Measurements from ENCODE around the gene ABCF1. TPM values are rescaled to one million over a fixed set of nuclear protein-coding genes. Genes with fewer than 3 reads are reported as not detected.

The ABCF1 gene
- total RNA-seq, 1 donor from 2014 or later, result 112 TPM

DNA sequence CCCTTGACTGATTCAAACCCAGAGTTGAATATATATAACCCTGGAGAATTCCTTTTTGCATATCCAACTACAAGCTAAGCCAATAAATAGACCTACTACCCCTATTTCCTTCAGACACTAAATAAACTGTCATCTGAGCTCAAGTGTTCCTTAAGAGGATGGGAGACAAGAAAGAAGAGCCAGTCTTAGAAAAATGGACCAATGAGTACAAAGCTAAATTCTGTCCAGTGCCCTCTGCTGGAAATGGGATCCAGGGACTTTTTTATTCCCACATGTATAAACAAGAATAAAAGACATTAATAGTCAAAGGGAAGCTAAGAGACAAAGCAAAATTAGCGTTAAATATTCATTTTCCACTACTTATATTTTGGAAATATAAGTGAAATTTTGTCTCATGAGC, 41.0 kb downstream of the ABCF1 start:
- H3K36me3 Mint-ChIP-seq (ENCODE audit: low read depth), result peaks cover 95% of the 10 kb centered on the region
- H3K4me1 Mint-ChIP-seq (ENCODE audit: low read depth), result peaks cover 54% of the 10 kb centered on the region
- intact Hi-C loops (cut with micrococcal nuclease), result loop anchor here (10.0 kb wide), 1 partner anchor 933 kb away; the partner anchor contains the start of genes ATP6V1G2, DDX39B and NFKBIL1
- H3K4me3 Mint-ChIP-seq (ENCODE audit: low read depth), result no peak overlapping the region
- peak overlapping the region; percentile 67 for H3K27ac Mint-ChIP-seq
- H3K9me3 Mint-ChIP-seq, result no peaks in the 10 kb centered on the region
- DNase-seq (ENCODE audit: low spot score), result no peak
- peaks cover 2% of the 10 kb centered on the region for H3K27me3 Mint-ChIP-seq (ENCODE audit: low read depth)

DNA sequence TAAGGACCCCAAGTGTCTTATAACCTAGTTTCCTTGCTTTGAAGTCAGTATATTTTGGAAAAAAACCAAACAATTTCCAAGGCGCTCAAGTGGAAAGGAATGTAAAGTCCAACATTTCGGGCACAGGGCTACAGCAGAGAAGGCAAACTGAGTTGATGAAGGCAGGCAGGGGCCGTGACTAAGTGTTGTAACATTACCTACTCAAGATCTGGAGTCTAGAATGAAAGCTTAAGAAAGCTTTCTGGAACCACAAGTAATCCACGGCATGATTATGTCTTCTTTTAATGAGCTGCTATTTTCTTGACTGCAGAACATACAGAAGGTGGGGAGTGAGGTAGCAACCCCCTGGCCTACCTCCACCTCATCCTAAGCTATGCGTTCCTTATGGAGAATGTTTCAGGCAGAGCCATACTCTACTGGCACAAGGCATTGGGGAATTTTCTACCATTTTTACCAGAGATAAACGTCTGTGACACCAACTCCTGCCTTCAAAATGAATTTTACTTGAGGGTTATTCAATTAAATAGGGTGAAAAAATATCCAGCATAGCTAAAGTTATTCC, 41.5 kb downstream of the ABCF1 start:
- intact Hi-C loops (cut with micrococcal nuclease), result loop anchor here (10.0 kb wide), 1 partner anchor 932 kb away; the partner anchor contains the start of genes ATP6V1G2, DDX39B and NFKBIL1
- peaks cover 52% of the 10 kb centered on the region for H3K4me1 Mint-ChIP-seq (ENCODE audit: low read depth)

DNA sequence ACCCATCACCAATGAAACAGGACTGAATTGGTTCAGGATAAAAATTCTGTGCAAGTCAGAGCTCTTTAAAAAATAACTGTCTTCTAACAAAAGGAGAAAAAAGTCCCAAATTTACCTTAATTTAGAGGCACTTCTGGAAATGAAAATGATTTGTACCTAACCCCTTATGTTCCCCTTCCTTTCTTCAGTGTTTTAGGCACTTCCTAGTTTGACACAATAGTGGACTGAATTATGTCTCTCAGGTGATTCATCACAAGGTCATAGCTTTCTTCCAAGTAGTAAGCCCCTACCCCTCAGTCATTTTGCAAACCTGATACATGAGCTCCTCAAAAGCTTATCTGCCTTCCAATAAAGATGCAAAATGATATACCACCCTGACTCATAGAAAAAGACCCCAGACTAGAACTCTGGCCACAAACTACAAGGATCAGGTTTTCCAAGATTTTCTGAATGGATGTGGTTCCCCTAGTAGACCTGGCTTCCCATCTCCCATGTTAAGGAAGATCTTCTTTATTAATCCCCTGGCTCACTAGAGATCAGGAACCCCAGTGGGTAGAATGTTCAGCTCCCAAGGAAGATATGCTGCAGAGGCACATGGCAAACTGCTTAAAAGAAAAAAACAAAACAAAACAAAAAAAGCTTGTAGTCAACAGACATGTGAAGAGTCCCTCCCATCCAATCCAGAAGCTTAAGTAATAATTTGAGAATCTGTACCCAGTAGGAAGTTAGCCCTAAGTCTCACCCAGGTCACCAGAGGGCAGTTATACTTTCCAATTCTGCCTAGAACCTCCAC, 42.2 kb downstream of the ABCF1 start:
- Mint-ChIP-seq H3K27ac (peak overlapping the region; percentile 83), H3K4me3 (ENCODE audit: low read depth) (peak overlapping the region; percentile 96), H3K27me3 (ENCODE audit: low read depth) (peaks cover 3% of the 10 kb centered on the region), H3K4me1 (ENCODE audit: low read depth) (peaks cover 52% of the 10 kb centered on the region), H3K9me3 (no peaks in the 10 kb centered on the region), H3K36me3 (ENCODE audit: low read depth) (peaks cover 84% of the 10 kb centered on the region)
- DNase-seq (ENCODE audit: low spot score), result no peak
- intact Hi-C loops (cut with micrococcal nuclease), result loop anchor here (10.0 kb wide), 1 partner anchor 931 kb away; the partner anchor contains the start of genes ATP6V1G2, DDX39B and NFKBIL1

More for the DNA sequence above, 41.5 kb downstream of the ABCF1 start:
- H3K27ac Mint-ChIP-seq, result no peak overlapping the region
- no peaks in the 10 kb centered on the region for H3K9me3 Mint-ChIP-seq
- peak overlapping the region; percentile 18 for H3K4me3 Mint-ChIP-seq (ENCODE audit: low read depth)
- no peak for DNase-seq (ENCODE audit: low spot score)
- H3K27me3 Mint-ChIP-seq (ENCODE audit: low read depth), result peaks cover 3% of the 10 kb centered on the region
- H3K36me3 Mint-ChIP-seq (ENCODE audit: low read depth), result peaks cover 90% of the 10 kb centered on the region

DNA sequence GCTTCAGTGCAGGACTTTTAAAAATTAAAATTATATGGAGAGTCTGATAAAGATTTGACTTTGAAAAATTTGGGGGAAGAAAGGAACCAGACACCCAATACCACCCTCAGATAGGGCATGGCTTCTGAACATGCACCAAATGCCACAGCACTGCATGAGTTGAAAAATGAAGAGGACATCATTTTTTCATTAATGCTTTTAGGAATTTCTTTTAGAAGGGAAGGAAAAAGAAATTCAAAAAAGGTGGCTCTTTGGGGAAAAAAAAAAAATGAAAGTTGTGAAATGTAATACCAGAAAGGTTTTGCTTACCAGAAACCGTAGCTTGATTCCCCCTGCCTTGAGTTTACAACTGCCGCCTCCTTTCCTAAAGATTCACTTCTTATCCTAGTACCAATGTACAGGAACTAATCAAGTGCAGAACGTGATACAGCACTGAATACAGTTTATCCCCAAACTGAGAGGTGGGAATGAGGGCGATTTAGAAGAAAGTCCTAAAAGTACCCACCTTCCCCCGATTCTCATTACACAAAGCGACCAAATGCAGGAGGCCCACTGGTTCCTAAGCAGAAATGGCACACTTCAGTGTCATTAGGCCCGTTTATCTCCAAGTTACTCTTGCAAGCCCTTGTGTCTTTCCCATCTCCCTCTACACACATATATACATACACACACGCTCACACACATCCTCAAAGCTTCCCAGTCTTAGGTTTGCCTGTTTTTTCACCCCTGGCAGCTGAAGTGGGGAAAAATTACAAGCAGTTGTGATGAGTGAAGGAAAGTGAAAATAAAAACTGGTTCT, 43.0 kb downstream of the ABCF1 start:
- H3K27me3 Mint-ChIP-seq (ENCODE audit: low read depth), result peaks cover 3% of the 10 kb centered on the region

DNA sequence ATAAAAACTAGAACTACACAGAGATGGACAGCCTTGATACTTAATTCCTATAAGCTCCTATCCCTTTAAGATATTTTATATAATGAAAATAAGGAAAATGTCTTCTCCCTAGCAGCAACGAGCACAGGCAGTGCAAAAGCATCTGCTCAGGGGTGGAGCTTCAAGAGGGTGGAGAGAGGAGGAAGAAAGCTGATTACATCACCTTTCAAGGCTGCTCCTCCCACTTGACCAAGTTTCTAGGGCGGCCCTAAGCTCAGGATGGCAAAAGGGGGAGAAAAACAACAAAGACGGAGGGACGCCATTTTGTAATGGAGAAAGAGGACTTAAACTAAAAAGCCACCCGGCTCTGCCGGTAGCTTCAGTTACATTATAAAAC, 43.6 kb downstream of the ABCF1 start:
- intact Hi-C loops (cut with micrococcal nuclease), result loop anchor here (5.0 to 10.0 kb wide), 2 partner anchors 657 to 930 kb away; partner anchors contain the start of genes ATP6V1G2, DDX39B, HLA-C and NFKBIL1
- H3K27me3 Mint-ChIP-seq (ENCODE audit: low read depth), result peaks cover 3% of the 10 kb centered on the region

More for the DNA sequence above, 43.0 kb downstream of the ABCF1 start:
- peaks cover 50% of the 10 kb centered on the region for H3K4me1 Mint-ChIP-seq (ENCODE audit: low read depth)
- peaks cover 82% of the 10 kb centered on the region for H3K36me3 Mint-ChIP-seq (ENCODE audit: low read depth)
- peak overlapping the region; percentile 96 for H3K4me3 Mint-ChIP-seq (ENCODE audit: low read depth)
- DNase-seq (ENCODE audit: low spot score), result no peak
- intact Hi-C loops (cut with micrococcal nuclease), result loop anchor here (10.0 kb wide), 1 partner anchor 931 kb away; the partner anchor contains the start of genes ATP6V1G2, DDX39B and NFKBIL1
- no peaks in the 10 kb centered on the region for H3K9me3 Mint-ChIP-seq
- peak overlapping the region; percentile 98 for H3K27ac Mint-ChIP-seq

DNA sequence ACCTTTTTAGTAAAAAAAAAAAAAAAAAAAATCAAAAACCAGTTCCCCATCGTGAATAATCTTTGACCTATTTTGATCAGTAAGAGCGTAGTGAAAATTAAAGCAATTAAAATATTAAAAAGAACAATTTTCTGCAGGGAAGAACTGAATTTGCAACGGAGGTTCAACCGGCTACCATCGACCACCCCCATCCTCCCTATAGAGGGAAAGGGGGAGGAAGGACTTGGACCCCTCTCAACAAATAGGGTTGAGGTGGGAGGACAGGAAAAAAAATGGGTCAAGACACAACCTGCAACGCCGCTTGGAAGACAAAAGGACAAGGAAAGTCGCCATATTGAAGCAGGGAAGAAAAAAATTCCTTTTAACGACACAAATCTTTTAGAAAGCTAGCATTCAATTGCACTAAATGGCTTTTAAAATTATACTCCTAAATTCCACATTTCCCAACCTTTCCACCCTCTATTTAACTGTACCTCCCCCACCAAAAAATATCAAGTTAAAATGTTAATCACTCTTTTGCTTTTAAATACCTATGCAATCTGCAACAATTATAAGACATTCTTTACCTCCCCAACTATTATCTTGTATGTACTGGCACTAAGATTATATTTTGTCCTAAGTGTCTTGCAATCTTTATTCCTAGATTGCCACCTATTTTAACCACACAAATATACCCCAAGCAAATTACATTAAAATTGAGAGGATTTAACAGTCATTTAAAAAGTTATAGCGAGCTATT, 44.1 kb downstream of the ABCF1 start:
- Mint-ChIP-seq H3K27me3 (ENCODE audit: low read depth) (peaks cover 3% of the 10 kb centered on the region), H3K4me3 (ENCODE audit: low read depth) (peak overlapping the region; percentile 96), H3K4me1 (ENCODE audit: low read depth) (peaks cover 42% of the 10 kb centered on the region), H3K9me3 (no peaks in the 10 kb centered on the region), H3K27ac (peak overlapping the region; percentile 98), H3K36me3 (ENCODE audit: low read depth) (peaks cover 77% of the 10 kb centered on the region)
- peak; percentile 28 for DNase-seq (ENCODE audit: low spot score)
- intact Hi-C loops (cut with micrococcal nuclease), result loop anchor here (5.0 to 10.0 kb wide), 2 partner anchors 657 to 929 kb away; partner anchors contain the start of genes ATP6V1G2, DDX39B, HLA-C and NFKBIL1

More for the DNA sequence above, 43.6 kb downstream of the ABCF1 start:
- H3K9me3 Mint-ChIP-seq, result no peaks in the 10 kb centered on the region
- H3K27ac Mint-ChIP-seq, result peak overlapping the region; percentile 98
- peak overlapping the region; percentile 96 for H3K4me3 Mint-ChIP-seq (ENCODE audit: low read depth)
- H3K4me1 Mint-ChIP-seq (ENCODE audit: low read depth), result peaks cover 48% of the 10 kb centered on the region
- peak; percentile 85 for DNase-seq (ENCODE audit: low spot score)
- H3K36me3 Mint-ChIP-seq (ENCODE audit: low read depth), result peaks cover 82% of the 10 kb centered on the region

DNA sequence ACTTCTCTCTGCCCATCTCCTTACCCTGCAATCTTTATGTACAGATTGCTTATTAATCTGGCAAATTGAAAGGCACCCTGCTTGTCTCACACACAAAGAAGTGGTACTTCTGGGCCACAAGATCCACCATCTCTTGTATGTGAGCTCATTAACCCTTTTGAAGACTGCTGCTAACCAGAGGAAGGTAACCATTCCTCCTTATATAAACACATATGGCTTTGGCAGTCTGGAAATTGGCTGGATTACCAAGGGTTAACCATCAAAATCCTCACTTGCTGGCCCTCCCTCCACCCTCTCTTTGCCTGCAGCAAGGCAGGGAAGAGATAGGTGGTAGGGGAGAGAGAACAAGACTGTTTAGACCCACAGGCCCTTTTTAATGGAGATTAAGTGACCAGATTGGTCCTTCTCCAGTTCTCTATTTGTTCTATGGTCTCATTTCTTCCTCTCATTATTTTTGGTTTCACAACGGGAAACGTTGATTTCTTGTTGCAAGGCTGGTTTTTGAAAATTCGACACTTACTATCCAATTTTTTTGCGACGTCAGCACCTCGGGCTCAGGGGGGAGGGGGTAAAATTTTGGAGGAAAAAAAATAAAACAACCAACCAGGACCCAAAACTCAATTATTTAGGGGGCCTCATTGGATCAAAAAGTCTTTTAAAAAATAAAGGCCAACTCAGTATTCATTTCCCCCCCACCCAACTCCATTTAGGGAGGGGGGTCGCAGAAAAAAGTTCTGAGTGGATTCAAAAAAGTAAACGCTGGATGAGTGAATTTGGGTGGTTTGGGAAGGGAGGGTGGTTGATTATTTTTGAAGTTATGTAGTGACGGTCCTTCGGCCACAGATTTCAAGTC, 44.9 kb downstream of the ABCF1 start:
- H3K9me3 Mint-ChIP-seq, result no peaks in the 10 kb centered on the region
- intact Hi-C loops (cut with micrococcal nuclease), result loop anchor here (2.0 to 10.0 kb wide), 3 partner anchors 289 to 929 kb away; partner anchors contain the start of genes ATP6V1G2, DDX39B, HLA-C and NFKBIL1
- H3K4me3 Mint-ChIP-seq (ENCODE audit: low read depth), result peak overlapping the region; percentile 96
- peaks cover 76% of the 10 kb centered on the region for H3K36me3 Mint-ChIP-seq (ENCODE audit: low read depth)
- peaks cover 37% of the 10 kb centered on the region for H3K4me1 Mint-ChIP-seq (ENCODE audit: low read depth)
- peak overlapping the region; percentile 98 for H3K27ac Mint-ChIP-seq
- H3K27me3 Mint-ChIP-seq (ENCODE audit: low read depth), result peaks cover 3% of the 10 kb centered on the region
- DNase-seq (ENCODE audit: low spot score), result peak; percentile 30

DNA sequence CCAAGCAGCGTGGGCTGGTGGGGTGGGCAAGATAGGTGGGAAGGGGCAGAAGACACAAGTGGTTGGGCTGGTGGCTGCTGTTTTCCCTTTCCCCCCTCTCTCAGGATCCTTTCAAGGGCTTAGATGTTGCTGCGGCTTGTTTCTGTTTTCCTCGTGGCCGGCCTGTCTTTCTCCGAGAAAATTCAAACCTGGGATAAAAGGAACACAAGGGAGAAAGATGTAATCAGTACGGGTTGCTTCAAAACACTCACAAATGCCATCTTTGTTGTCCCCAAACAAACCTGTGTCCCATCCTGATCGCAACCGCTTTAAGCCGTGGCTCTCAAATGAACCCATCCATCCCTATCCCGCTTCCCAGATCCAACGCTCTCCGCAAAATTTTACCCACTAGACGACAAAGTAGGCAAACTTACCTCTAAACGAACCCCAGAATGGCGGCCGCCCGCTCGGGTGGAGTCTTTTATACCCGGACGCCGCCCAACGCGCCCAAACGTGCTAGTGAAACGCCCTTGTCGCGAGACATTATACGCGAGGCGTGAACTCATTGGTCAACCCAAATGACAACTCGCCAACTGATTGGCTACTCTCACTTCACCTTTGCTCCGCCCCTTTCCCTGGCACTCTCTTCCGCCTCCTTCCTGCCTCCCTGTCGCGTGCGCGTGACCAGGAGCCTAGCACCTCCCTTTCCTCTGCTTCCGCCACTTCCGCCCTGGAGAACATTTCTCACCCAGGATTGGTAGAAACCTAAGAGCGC, 45.7 kb downstream of the ABCF1 start, which contains the start of gene PPP1R10:
PPP1R10 (minus strand) TSS at position 433 of the 754 bp plus-strand sequence. CDS start 7,299 bp downstream, outside the sequence.
- Mint-ChIP-seq H3K27ac (peak within 1 kb of the TSS; percentile 98), H3K4me1 (ENCODE audit: low read depth) (peaks cover 29% of the 10 kb centered on the region), H3K36me3 (ENCODE audit: low read depth) (peaks cover 75% of the 10 kb centered on the region), H3K4me3 (ENCODE audit: low read depth) (peak within 1 kb of the TSS; percentile 96), H3K27me3 (ENCODE audit: low read depth) (peaks cover 3% of the 10 kb centered on the region), H3K9me3 (no peaks in the 10 kb centered on the region)
- intact Hi-C loops (cut with micrococcal nuclease), result loop anchor here (1.0 to 10.0 kb wide), 8 partner anchors 30 to 928 kb away; partner anchors contain the start of genes ABCF1, ATP6V1G2, C6orf136 and DDX39B
- peak; percentile 99 for DNase-seq (ENCODE audit: low spot score)

DNA sequence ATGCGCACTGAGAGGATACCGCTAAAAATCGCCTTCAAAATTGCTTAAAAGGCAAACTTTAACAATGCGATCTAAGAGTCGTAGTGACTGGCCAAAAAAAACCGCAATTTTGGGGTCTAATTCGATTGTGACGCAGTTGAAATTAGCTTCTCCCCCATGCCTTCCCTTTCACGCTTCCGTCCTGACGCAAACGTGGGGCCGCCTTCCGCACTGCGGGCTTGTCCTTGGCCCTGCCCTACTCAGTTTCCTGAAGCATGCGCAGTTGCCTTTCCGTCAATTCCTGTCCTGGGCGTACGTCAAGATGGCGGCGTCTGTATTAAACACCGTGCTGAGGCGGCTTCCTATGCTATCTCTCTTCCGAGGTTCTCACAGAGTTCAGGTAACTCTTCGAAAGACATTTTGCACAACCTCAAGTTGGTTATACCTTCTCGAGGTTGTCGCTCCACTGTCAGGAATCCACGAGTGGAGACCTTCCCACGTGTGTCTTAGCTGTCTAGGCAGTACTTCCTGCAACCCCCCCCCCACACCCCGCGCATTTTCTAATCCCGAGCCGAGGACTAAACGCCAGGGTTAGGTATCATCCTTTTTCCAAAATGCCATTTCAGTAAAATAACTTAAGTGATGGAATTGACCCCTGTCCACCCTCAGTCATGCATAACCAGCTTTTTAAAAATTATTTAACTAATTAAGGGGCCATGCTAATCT, 46.5 kb downstream of the ABCF1 start, which contains the start of gene MRPS18B:
MRPS18B (plus strand) TSS at position 276 of the 705 bp plus-strand sequence; CDS start at position 302, 26 bp downstream.
- H3K27me3 Mint-ChIP-seq (ENCODE audit: low read depth), result peaks cover 3% of the 10 kb centered on the region
- peaks cover 26% of the 10 kb centered on the region for H3K4me1 Mint-ChIP-seq (ENCODE audit: low read depth)
- H3K36me3 Mint-ChIP-seq (ENCODE audit: low read depth), result peaks cover 73% of the 10 kb centered on the region
- peak within 1 kb of the TSS; percentile 96 for H3K4me3 Mint-ChIP-seq (ENCODE audit: low read depth)
- peak; percentile 97 for DNase-seq (ENCODE audit: low spot score)
- peak within 1 kb of the TSS; percentile 98 for H3K27ac Mint-ChIP-seq
- intact Hi-C loops (cut with micrococcal nuclease), result loop anchor here (1.0 to 10.0 kb wide), 9 partner anchors 9 to 927 kb away; partner anchors contain the start of genes ABCF1, ATAT1, ATP6V1G2 and C6orf136
- H3K9me3 Mint-ChIP-seq, result no peaks in the 10 kb centered on the region

All from activated T-helper 2 cell treated with anti-CD3 and anti-CD28 coated beads, Interferon-gamma antibody, Interleukin-2, Interleukin-4, amounts not matched to agents 10 μg/mL and 5 μg/mL and 100 μg/mL, durations not matched to agents 14 hours and 24 hours and 36 hours (primary cell).